OCI-LY1 (cell line): ENCODE results near the gene RTL1.

ENCODE experiments used
- H2AFZ ChIP-seq: fragments of 200-600 bp; sonication (generic), shearing (Covaris generic); 2 replicates; pipeline ENCODE4 v1.6.0; 2014; ENCODE audit warnings: antibody characterized with exemption, mild to moderate bottlenecking, low read length
- H3F3A ChIP-seq: fragments of 200-600 bp; sonication (generic), shearing (Covaris generic); 2 replicates; pipeline ENCODE4 v1.6.0; 2014; ENCODE audit warnings: mild to moderate bottlenecking, antibody characterized with exemption, low read length, moderate library complexity; ENCODE audit not compliant: insufficient read depth
- H3K27ac ChIP-seq: fragments of 200-600 bp; sonication (generic); 2 replicates; pipeline ENCODE4 v1.5.1; 2014; ENCODE audit warnings: low read length, mixed run types, mild to moderate bottlenecking, low read depth; ENCODE audit not compliant: poor library complexity, severe bottlenecking
- H3K27me3 ChIP-seq: fragments of 200-600 bp; sonication (generic); 2 replicates; pipeline ENCODE4 v1.6.0; 2014; ENCODE audit warnings: antibody characterized with exemption, mild to moderate bottlenecking, low read length, moderate library complexity; ENCODE audit not compliant: insufficient read depth
- H3K36me3 ChIP-seq: fragments of 200-600 bp; sonication (generic); 2 replicates; pipeline ENCODE4 v1.6.1; 2014; ENCODE audit warnings: mild to moderate bottlenecking, antibody characterized with exemption, low read length, moderate library complexity, mixed read lengths; ENCODE audit not compliant: insufficient read depth
- H3K4me1 ChIP-seq: fragments of 200-600 bp; sonication (generic); 2 replicates; pipeline ENCODE4 v1.5.1; 2014; ENCODE audit warnings: mild to moderate bottlenecking, low read length, moderate library complexity; ENCODE audit not compliant: insufficient read depth, severe bottlenecking
- H3K4me2 ChIP-seq: fragments of 200-600 bp; sonication (generic), shearing (Covaris generic); 2 replicates; pipeline ENCODE4 v1.6.1; 2014; ENCODE audit warnings: low read length
- H3K4me3 ChIP-seq: fragments of 200-600 bp; sonication (generic); 2 replicates; pipeline ENCODE4 v1.5.1; 2014; ENCODE audit warnings: low read length, low read depth, mild to moderate bottlenecking, mixed read lengths; ENCODE audit not compliant: poor library complexity, severe bottlenecking
- H3K79me2 ChIP-seq: fragments of 200-600 bp; shearing (Covaris generic); 2 replicates; pipeline ENCODE4 v1.6.1; 2016; ENCODE audit warnings: mixed run types, low read length, mixed read lengths; ENCODE audit not compliant: insufficient read depth
- H3K9ac ChIP-seq: fragments of 200-600 bp; sonication (generic), shearing (Covaris generic); 2 replicates; pipeline ENCODE4 v1.6.1; 2014; ENCODE audit warnings: mild to moderate bottlenecking, low read length, mixed read lengths
- H3K9me2 ChIP-seq: fragments of 200-600 bp; sonication (generic), shearing (Covaris generic); 2 replicates; pipeline ENCODE4 v1.6.1; 2014; ENCODE audit warnings: low read depth, mild to moderate bottlenecking, low read length, mixed read lengths
- H3K9me3 ChIP-seq: fragments of 200-600 bp; shearing (Covaris generic); 2 replicates; pipeline ENCODE4 v1.6.1; 2014; ENCODE audit warnings: low read length, mixed read lengths
- H4K20me1 ChIP-seq: fragments of 200-600 bp; sonication (generic), shearing (Covaris generic); 2 replicates; pipeline ENCODE4 v1.6.0; 2016; ENCODE audit warnings: mild to moderate bottlenecking, low read length; ENCODE audit not compliant: insufficient read depth
- EZH2 ChIP-seq: fragments of 200-600 bp; sonication (generic), shearing (Covaris generic); IDR thresholded peaks from 2 replicates; pipeline ENCODE4 v1.8.0; 2017; ENCODE audit warnings: borderline replicate concordance, mixed run types, mild to moderate bottlenecking, antibody characterized with exemption, low read length, moderate library complexity, mixed read lengths
- TF ChIP-seq, protein P1 (sequence below): fragments of 200-600 bp; sonication (generic), shearing (Covaris generic); IDR thresholded peaks from 2 replicates; pipeline ENCODE4 v1.5.1; 2017; ENCODE audit warnings: mild to moderate bottlenecking, antibody characterized with exemption, low read length, moderate library complexity, mixed read lengths

Gene RTL1

DNA sequence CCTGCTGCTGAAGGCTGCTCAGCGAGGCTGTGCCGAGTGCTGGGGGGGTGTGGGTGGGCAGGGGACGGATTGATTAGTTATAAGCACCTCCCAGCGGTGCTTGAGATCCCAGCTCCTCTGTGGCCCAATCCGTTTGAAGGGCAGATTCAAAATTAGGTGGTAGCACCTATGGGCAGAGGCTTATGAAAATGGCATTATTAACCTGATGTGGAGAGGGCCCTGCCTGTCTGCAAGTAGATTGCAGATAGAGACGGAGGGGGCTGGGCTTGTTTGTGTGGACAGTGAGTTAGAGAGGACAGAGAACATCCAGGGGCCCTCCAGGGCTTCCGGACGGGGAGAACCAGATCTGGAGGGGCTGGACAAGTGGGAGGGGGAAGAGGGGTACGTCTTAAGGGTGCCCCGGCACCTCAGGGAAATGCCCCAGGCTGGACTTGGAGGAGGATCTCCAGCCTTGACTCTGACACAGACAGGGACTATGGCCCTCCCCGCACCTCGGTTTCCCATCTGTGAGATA is at the start of gene RTL1:
RTL1 (minus strand) TSS at position 51 of the 514 bp plus-strand sequence. CDS start 18,934 bp downstream, outside the sequence.
- TF ChIP-seq, protein P1, sequence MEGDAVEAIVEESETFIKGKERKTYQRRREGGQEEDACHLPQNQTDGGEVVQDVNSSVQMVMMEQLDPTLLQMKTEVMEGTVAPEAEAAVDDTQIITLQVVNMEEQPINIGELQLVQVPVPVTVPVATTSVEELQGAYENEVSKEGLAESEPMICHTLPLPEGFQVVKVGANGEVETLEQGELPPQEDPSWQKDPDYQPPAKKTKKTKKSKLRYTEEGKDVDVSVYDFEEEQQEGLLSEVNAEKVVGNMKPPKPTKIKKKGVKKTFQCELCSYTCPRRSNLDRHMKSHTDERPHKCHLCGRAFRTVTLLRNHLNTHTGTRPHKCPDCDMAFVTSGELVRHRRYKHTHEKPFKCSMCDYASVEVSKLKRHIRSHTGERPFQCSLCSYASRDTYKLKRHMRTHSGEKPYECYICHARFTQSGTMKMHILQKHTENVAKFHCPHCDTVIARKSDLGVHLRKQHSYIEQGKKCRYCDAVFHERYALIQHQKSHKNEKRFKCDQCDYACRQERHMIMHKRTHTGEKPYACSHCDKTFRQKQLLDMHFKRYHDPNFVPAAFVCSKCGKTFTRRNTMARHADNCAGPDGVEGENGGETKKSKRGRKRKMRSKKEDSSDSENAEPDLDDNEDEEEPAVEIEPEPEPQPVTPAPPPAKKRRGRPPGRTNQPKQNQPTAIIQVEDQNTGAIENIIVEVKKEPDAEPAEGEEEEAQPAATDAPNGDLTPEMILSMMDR, result no peak
- TF ChIP-seq EZH2, result no peak
- Histone ChIP-seq H3K9ac (no peak within 1 kb of the TSS), H2AFZ (no peak within 1 kb of the TSS), H3K27me3 (no peaks in the 10 kb centered on the region), H3K9me3 (no peaks in the 10 kb centered on the region), H3K9me2 (no peaks in the 10 kb centered on the region), H3F3A (no peaks in the 10 kb centered on the region), H3K79me2 (no peaks in the 10 kb centered on the region), H3K4me3 (no peak within 1 kb of the TSS), H3K36me3 (no peaks in the 10 kb centered on the region), H3K4me1 (no peaks in the 10 kb centered on the region), H4K20me1 (no peaks in the 10 kb centered on the region), H3K27ac (no peak within 1 kb of the TSS), H3K4me2 (no peak within 1 kb of the TSS)

DNA sequence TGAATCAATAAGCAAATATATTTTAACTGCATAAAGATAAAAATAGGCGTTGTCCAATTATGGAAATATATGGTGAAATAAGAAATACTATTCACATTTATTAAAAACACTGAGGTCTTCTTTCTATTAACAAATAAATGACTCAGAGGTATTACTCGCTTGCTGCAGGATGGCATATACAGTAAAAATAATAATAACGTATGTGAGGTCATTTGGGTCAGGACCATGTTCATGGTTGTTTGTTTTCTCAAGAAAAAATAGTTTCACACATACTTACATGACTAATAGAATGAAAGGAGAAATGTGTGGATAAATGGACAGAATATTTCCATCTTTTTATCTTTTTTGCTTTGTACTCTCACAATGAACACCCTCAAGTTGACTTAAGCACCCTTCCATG is 46.5 kb upstream of the RTL1 start:
- no peaks in the 10 kb centered on the region for H3K9me2 ChIP-seq
- no peaks in the 10 kb centered on the region for H3K9me3 ChIP-seq
- H4K20me1 ChIP-seq, result no peaks in the 10 kb centered on the region
- no peaks in the 10 kb centered on the region for H3F3A ChIP-seq
- no peak overlapping the region for H3K4me2 ChIP-seq
- no peaks in the 10 kb centered on the region for H3K79me2 ChIP-seq
- no peak for TF ChIP-seq EZH2
- TF ChIP-seq, protein P1, result no peak
- no peak overlapping the region for H2AFZ ChIP-seq
- H3K27ac ChIP-seq, result no peak overlapping the region
- H3K9ac ChIP-seq, result no peak overlapping the region
- H3K27me3 ChIP-seq, result no peaks in the 10 kb centered on the region
- H3K4me1 ChIP-seq, result no peaks in the 10 kb centered on the region
- no peak overlapping the region for H3K4me3 ChIP-seq
- no peaks in the 10 kb centered on the region for H3K36me3 ChIP-seq

DNA sequence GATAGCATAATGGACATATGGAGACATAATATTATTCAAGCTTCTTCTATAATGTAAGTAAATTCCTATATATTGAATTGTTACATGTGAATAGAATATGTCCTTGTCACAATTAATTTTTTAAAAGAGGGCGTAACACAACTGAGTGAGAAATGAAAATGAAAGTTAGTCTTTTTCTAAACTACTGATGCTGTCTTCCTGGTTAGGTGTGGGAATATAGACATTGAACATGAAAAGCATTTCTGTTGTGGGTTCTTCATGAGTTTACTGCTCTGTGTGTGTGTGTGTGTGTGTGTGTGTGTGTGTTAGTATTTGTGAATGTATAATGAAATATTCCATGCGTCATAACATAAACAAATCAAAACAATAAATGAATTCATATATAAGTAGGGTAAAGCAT is 40.5 kb upstream of the RTL1 start:
- no peaks in the 10 kb centered on the region; the same call in 1 of the 2 replicates for H3F3A ChIP-seq
- TF ChIP-seq, protein P1, result no peak
- no peak for TF ChIP-seq EZH2
- H3K36me3 ChIP-seq, result no peaks in the 10 kb centered on the region
- H3K27ac ChIP-seq, result no peak overlapping the region
- H4K20me1 ChIP-seq, result no peaks in the 10 kb centered on the region
- H3K9me3 ChIP-seq, result no peaks in the 10 kb centered on the region
- H3K4me3 ChIP-seq, result no peak overlapping the region
- H3K4me2 ChIP-seq, result no peak overlapping the region
- H2AFZ ChIP-seq, result no peak overlapping the region
- no peak overlapping the region for H3K9ac ChIP-seq
- H3K79me2 ChIP-seq, result no peaks in the 10 kb centered on the region
- H3K4me1 ChIP-seq, result no peaks in the 10 kb centered on the region
- no peaks in the 10 kb centered on the region for H3K27me3 ChIP-seq
- H3K9me2 ChIP-seq, result no peaks in the 10 kb centered on the region
